Fibroblast of lung (primary cell): Measurements from ENCODE around the gene KCNK17. TPM values are rescaled to one million over a fixed set of nuclear protein-coding genes. Genes with fewer than 3 reads are reported as not detected.

Experiments used
- DNase-seq, 2 donors: peaks; one replicate each; pipeline versions ENCODE4 v3.0.0 to v3.0.0-alpha.2; 2010; ENCODE audit warnings: low read depth in 2 of 2
- H2AFZ ChIP-seq: 2 replicates; pipeline ENCODE4 v1.5.1; 2012; ENCODE audit warnings: low read length, control low read depth, inconsistent platforms
- H3K27ac ChIP-seq: 2 replicates; pipeline ENCODE4 v1.5.1; 2011; ENCODE audit warnings: low read length, control low read depth; ENCODE audit not compliant: insufficient read depth
- H3K27me3 ChIP-seq: 2 replicates; pipeline ENCODE4 v1.5.1; 2011; ENCODE audit warnings: mild to moderate bottlenecking, low read length; ENCODE audit not compliant: control insufficient read depth, insufficient read depth
- H3K36me3 ChIP-seq: 2 replicates; pipeline ENCODE4 v1.5.1; 2011; ENCODE audit warnings: low read length; ENCODE audit not compliant: control insufficient read depth, insufficient read depth
- H3K4me1 ChIP-seq: 2 replicates; pipeline ENCODE4 v1.5.1; 2011; ENCODE audit warnings: low read length; ENCODE audit not compliant: control insufficient read depth, insufficient read depth; ENCODE audit errors: extremely low read depth
- H3K4me2 ChIP-seq: 2 replicates; pipeline ENCODE4 v1.5.1; 2011; ENCODE audit warnings: low read length, control low read depth; ENCODE audit not compliant: insufficient read depth; ENCODE audit errors: extremely low read depth
- H3K4me3 ChIP-seq, 4 experiments: fragments of 200-600 bp in 1 of 4; sonication (generic) in 1 of 4; replicated peaks in 1 of 4; 2 replicates each; pipeline ENCODE4 v1.5.1; 2011 to 2016; ENCODE audit warnings: low read length in 4 of 4, low read depth in 3 of 4, mild to moderate bottlenecking in 3 of 4, control low read depth in 2 of 4, inconsistent platforms in 1 of 4, mixed read lengths in 1 of 4; ENCODE audit not compliant: insufficient read depth in 1 of 4; ENCODE audit errors: control extremely low read depth in 1 of 4
- H3K79me2 ChIP-seq: 2 replicates; pipeline ENCODE4 v1.5.1; 2012; ENCODE audit warnings: mild to moderate bottlenecking, low read length, inconsistent platforms; ENCODE audit not compliant: control insufficient read depth, insufficient read depth
- H3K9ac ChIP-seq: 2 replicates; pipeline ENCODE4 v1.5.1; 2011; ENCODE audit warnings: mild to moderate bottlenecking, low read length, control low read depth; ENCODE audit not compliant: insufficient read depth
- H3K9me3 ChIP-seq: 2 replicates; pipeline ENCODE4 v1.5.1; 2012; ENCODE audit warnings: low read depth, low read length; ENCODE audit not compliant: control insufficient read depth, insufficient read depth
- H4K20me1 ChIP-seq: 2 replicates; pipeline ENCODE4 v1.5.1; 2011; ENCODE audit warnings: low read length; ENCODE audit not compliant: control insufficient read depth, insufficient read depth; ENCODE audit errors: extremely low read depth
- CTCF ChIP-seq, 2 donors: IDR thresholded peaks in 1 of 2; conservative IDR thresholded peaks in 1 of 2; 1 replicate in 1 of 2; 2 replicates in 1 of 2; pipeline ENCODE4 v1.5.1; 2011 to 2012; ENCODE audit warnings: low read length in 2 of 2, control low read depth in 1 of 2, inconsistent platforms in 1 of 2, low read depth in 1 of 2, mild to moderate bottlenecking in 1 of 2
- EZH2 ChIP-seq: IDR thresholded peaks from 2 replicates; pipeline ENCODE4 v1.5.1; 2012; ENCODE audit warnings: low read length, control low read depth, mild to moderate bottlenecking; ENCODE audit errors: missing control alignments
- polyA plus RNA-seq, 2 donors: library from polyadenylated mRNA; depleted of rRNA in 1 of 2; stranded (reverse) in 1 of 2; unstranded in 1 of 2; fragments of >200 nt; gene quantifications; 2 replicates each; pipeline ENCODE4 v1.2.1, GENCODE V29; 2011 to 2012; ENCODE audit warnings: missing spikeins in 1 of 2
- total RNA-seq: library from RNA; depleted of rRNA; stranded (reverse); fragments of >200 nt; gene quantifications from 2 replicates; pipeline ENCODE4 v1.2.1, GENCODE V29; 2014

KCNK17 gene
- total and polyA plus RNA-seq, 2 donors (not counting 1 experiment from before 2014, with no cell fraction given): not detected

DNA sequence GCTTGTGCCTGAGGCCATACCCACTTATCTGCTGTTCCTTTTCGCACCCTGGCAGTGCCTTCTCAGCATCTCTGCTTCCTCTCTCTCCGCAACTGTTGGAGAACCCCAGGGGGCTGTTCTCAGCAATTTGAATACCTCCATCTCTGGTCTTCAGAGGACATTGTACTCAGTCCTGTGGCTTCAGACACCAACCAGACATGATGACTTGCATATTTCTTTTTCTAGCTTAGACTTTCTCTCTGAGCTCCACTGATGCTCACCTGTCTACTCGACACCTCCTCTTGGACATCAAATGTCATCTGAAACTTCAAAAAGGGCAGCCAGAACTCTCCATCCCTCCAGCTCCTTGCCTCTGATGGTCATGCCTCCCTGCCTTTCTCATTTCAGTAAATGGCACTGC lies 27.1 kb upstream of the KCNK17 start:
- Histone ChIP-seq H3K9me3 (no peaks in the 10 kb centered on the region), H3K4me1 (no peaks in the 10 kb centered on the region), H3K4me3 (no peak overlapping the region), H2AFZ (no peak overlapping the region), H3K27ac (no peak overlapping the region), H3K36me3 (no peaks in the 10 kb centered on the region), H3K4me2 (no peak overlapping the region), H3K9ac (no peak overlapping the region), H3K27me3 (no peaks in the 10 kb centered on the region), H3K79me2 (no peaks in the 10 kb centered on the region), H4K20me1 (no peaks in the 10 kb centered on the region)
- TF ChIP-seq EZH2 (no peak), CTCF (conservative IDR thresholded peaks at IDR 0.05 in 1 of 2, IDR thresholded peaks at IDR 0.05 in 1 of 2; ENCODE audit: low read depth in 1 of 2, low read length in 2 of 2) (no peak)
- DNase-seq: no peak

DNA sequence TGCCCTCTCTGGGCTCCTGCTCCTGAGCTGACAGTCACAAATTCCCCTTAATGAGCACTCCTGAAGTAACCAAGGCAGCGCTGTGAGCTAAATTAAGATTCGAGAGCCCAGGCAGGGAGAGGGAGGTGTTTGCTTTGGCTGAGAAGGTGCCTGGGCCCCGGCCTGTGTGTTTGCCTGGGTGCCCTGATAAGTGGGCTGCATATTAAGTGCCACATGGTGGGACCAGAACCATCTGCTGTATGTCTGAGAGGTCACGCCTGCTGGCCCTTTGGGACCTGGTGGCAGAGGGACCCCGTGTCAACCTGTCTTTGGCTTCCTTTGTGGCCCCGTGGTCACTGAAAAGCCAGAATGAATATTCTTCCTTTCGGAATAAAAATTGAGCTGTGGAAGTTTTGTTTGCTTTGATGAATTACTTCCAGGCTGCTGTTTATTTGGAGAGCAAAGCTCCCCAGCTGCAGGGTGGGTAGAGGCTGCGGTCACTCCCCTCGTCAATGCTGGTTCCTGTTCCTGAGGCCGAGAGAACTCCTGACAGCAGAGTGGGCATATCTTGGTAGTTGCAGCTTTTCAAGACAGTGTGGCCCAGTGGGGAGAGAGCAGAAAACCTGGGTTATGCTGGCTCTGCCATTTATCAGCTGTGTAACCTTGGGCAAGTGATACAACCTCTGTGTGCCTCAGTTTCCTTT lies 25.8 kb upstream of the KCNK17 start:
- H3K4me3 ChIP-seq: no peak overlapping the region
- H2AFZ ChIP-seq: no peak overlapping the region
- no peak overlapping the region for H3K27ac ChIP-seq
- H3K9me3 ChIP-seq: no peaks in the 10 kb centered on the region
- H3K4me2 ChIP-seq: no peak overlapping the region
- no peaks in the 10 kb centered on the region for H3K36me3 ChIP-seq
- no peak overlapping the region for H3K9ac ChIP-seq
- no peaks in the 10 kb centered on the region for H3K79me2 ChIP-seq
- H3K4me1 ChIP-seq: no peaks in the 10 kb centered on the region
- no peaks in the 10 kb centered on the region for H3K27me3 ChIP-seq
- peak in 1 of 2 donors; percentile 13 for DNase-seq
- TF ChIP-seq CTCF (conservative IDR thresholded peaks at IDR 0.05 in 1 of 2, IDR thresholded peaks at IDR 0.05 in 1 of 2; ENCODE audit: low read depth in 1 of 2, low read length in 2 of 2) (no peak), EZH2 (no peak)
- no peaks in the 10 kb centered on the region for H4K20me1 ChIP-seq

DNA sequence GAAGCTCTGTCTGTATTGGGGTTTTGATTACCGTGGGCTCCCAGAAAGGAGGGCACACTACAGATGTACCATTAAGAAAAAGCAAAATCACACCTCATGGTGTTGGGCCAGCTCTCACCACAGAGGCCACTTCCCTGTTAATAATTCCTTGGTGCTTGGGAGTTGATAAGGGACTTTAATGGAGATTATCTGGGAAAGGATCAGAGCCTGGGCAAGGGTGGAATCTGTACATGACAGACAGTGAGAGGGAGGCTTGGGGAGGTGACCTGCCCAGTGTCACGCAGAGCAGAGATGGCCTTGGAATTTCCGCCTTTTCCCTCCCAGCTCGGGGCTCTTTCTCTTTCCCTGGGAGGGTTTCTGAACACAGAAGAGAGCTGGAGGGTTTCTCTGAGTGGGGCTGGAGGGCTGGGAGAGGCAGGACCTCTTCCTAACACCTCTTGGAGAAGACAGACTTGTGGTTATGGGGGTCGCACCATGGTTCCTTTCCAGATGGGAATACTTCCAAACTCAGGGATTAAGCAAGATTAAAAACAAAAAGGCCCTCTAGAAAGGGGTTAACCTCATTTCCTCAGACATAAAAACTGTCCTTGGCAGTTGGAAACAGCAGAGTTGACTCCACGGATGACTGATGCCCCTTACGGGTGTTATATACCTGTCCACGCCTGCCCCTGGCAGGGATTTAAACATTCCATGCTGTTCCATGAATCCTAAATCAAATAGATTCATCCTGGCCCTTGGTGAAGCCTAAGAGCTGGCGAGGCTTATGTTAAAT lies 25.1 kb upstream of the KCNK17 start:
- H3K4me2 ChIP-seq: no peak overlapping the region
- no peak overlapping the region for H3K9ac ChIP-seq
- no peak overlapping the region for H3K4me3 ChIP-seq
- H2AFZ ChIP-seq: no peak overlapping the region
- DNase-seq: no peak
- no peaks in the 10 kb centered on the region for H3K36me3 ChIP-seq
- no peaks in the 10 kb centered on the region for H4K20me1 ChIP-seq
- no peaks in the 10 kb centered on the region for H3K27me3 ChIP-seq
- H3K4me1 ChIP-seq: no peaks in the 10 kb centered on the region
- H3K27ac ChIP-seq: no peak overlapping the region
- no peak for TF ChIP-seq CTCF (conservative IDR thresholded peaks at IDR 0.05 in 1 of 2, IDR thresholded peaks at IDR 0.05 in 1 of 2; ENCODE audit: low read depth in 1 of 2, low read length in 2 of 2)
- TF ChIP-seq EZH2: no peak
- no peaks in the 10 kb centered on the region for H3K9me3 ChIP-seq
- H3K79me2 ChIP-seq: no peaks in the 10 kb centered on the region
